Left renal cortex interstitium (tissue), 4 donors: Measurements from ENCODE around the gene MPP4. TPM values are rescaled to one million over a fixed set of nuclear protein-coding genes. Genes with fewer than 3 reads are reported as not detected.

Experiments used
- DNase-seq, 4 donors: peaks; one replicate each; pipeline ENCODE4 v3.0.0-alpha.2; 2013; ENCODE audit warnings: low read depth in 4 of 4, low spot score in 2 of 4, missing footprints in 1 of 4
- polyA plus RNA-seq, 4 donors: library from polyadenylated mRNA; unstranded; fragments of 120-200 nt; gene quantifications; one replicate each; pipeline ENCODE4 v1.2.1, GENCODE V29; 2013; ENCODE audit not compliant: insufficient read length in 4 of 4

The MPP4 gene
- polyA plus RNA-seq, 4 donors, result 0.08 to 0.35 (median 0.23) TPM

- DNase-seq, result no peak
These were observed 64.7 kb downstream of the MPP4 start for GRCh38 chr2:201633661-201634249.

GRCh38 chr2:201631041-201631440 is 67.4 kb downstream of the MPP4 start:
- no peak for DNase-seq

- no peak for DNase-seq
These were observed 67.9 kb downstream of the MPP4 start for GRCh38 chr2:201630577-201630976.

GRCh38 chr2:201628545-201628944 is 69.9 kb downstream of the MPP4 start:
- no peak for DNase-seq

- no peak for DNase-seq
These were observed 76.0 kb downstream of the MPP4 start for GRCh38 chr2:201622306-201622970.

GRCh38 chr2:201621293-201621999 is 77.0 kb downstream of the MPP4 start:
- DNase-seq, result no peak

- peak in 3 of 4 donors; percentile 15 to 65 (median 62) for DNase-seq
These were observed 79.4 kb downstream of the MPP4 start for GRCh38 chr2:201618744-201619662.

GRCh38 chr2:201608021-201608420 is 90.4 kb downstream of the MPP4 start:
- DNase-seq, result no peak

GRCh38 chr2:201607568-201607967 is 90.9 kb downstream of the MPP4 start:
- no peak for DNase-seq

- DNase-seq, result no peak
These were observed 97.5 kb downstream of the MPP4 start for GRCh38 chr2:201600906-201601305.

- no peak for DNase-seq
These were observed 101.0 kb downstream of the MPP4 start for GRCh38 chr2:201597397-201597796.

Other genes starting within 250 kb of the MPP4 start
- gene TRAK2, start 247.2 kb downstream of the MPP4 start, polyA plus RNA-seq, result 10 to 100 TPM; 37.4 to 46.8 (median 41.7) TPM
- 100 to 1,000 TPM in 1 of 4 donors, 10 to 100 TPM in 3; 69.0 to 105 (median 79.4) TPM for gene STRADB, start 246.9 kb downstream of the MPP4 start, polyA plus RNA-seq
- 10 to 100 TPM; 45.0 to 60.1 (median 54.1) TPM for gene TMEM237, start 55.1 kb downstream of the MPP4 start, polyA plus RNA-seq
- 10 to 100 TPM; 21.5 to 28.7 (median 27.9) TPM for gene ALS2, start 82.3 kb upstream of the MPP4 start, polyA plus RNA-seq
- gene CDK15, start 107.9 kb upstream of the MPP4 start, polyA plus RNA-seq, result 1 to 10 TPM in 3 of 4 donors, under 1 TPM in 1; 0.91 to 1.4 (median 1.1) TPM